Measurements from ENCODE around the gene RIPK1.
"Not testable (repeated sequence)": the region's sequence is repeated elsewhere in the genome, so short reads cannot be mapped to it uniquely, and the experiment has no call there.

Gene RIPK1

GRCh38 chr6:3026791-3027626, 41.3 kb upstream of the RIPK1 start:
- TF ChIP-seq CTCF (IDR thresholded peaks at IDR 0.05; ENCODE audit: insufficient read depth, low read depth, low read length, missing control alignments), result no peak
- peak; percentile 91 for DNase-seq (ENCODE audit: low read depth)

GRCh38 chr6:3028156-3028555, 40.1 kb upstream of the RIPK1 start:
- not testable (repeated sequence) for H3K4me3 ChIP-seq (ENCODE audit: low read depth, low read length); DNase-seq (ENCODE audit: low read depth)

More at GRCh38 chr6:3026791-3027626, 41.3 kb upstream of the RIPK1 start:
- peak overlapping the region; percentile 39 for H3K4me3 ChIP-seq (ENCODE audit: low read depth, low read length)

- peak; percentile 25 for DNase-seq (ENCODE audit: low read depth)
- TF ChIP-seq CTCF (IDR thresholded peaks at IDR 0.05; ENCODE audit: insufficient read depth, low read depth, low read length, missing control alignments), result no peak
- no peak overlapping the region for H3K4me3 ChIP-seq (ENCODE audit: low read depth, low read length)
Observed at GRCh38 chr6:3031857-3032640, 36.2 kb upstream of the RIPK1 start.

- no peak for DNase-seq (ENCODE audit: low read depth)
- TF ChIP-seq CTCF (IDR thresholded peaks at IDR 0.05; ENCODE audit: insufficient read depth, low read depth, low read length, missing control alignments), result no peak
- no peak overlapping the region for H3K4me3 ChIP-seq (ENCODE audit: low read depth, low read length)
Observed at GRCh38 chr6:3032986-3033385, 35.3 kb upstream of the RIPK1 start.

GRCh38 chr6:3033652-3034051, 34.6 kb upstream of the RIPK1 start:
- TF ChIP-seq CTCF (IDR thresholded peaks at IDR 0.05; ENCODE audit: insufficient read depth, low read depth, low read length, missing control alignments), result no peak
- DNase-seq (ENCODE audit: low read depth), result no peak
- H3K4me3 ChIP-seq (ENCODE audit: low read depth, low read length), result no peak overlapping the region

GRCh38 chr6:3035397-3035796, 32.9 kb upstream of the RIPK1 start:
- DNase-seq (ENCODE audit: low read depth), result no peak
- TF ChIP-seq CTCF (IDR thresholded peaks at IDR 0.05; ENCODE audit: insufficient read depth, low read depth, low read length, missing control alignments), result no peak
- no peak overlapping the region for H3K4me3 ChIP-seq (ENCODE audit: low read depth, low read length)

- no peak for DNase-seq (ENCODE audit: low read depth)
Observed at GRCh38 chr6:3036861-3037637, 31.2 kb upstream of the RIPK1 start.

More at GRCh38 chr6:3036861-3037637, 31.2 kb upstream of the RIPK1 start:
- no peak overlapping the region for H3K4me3 ChIP-seq (ENCODE audit: low read depth, low read length)
- TF ChIP-seq CTCF (IDR thresholded peaks at IDR 0.05; ENCODE audit: insufficient read depth, low read depth, low read length, missing control alignments), result no peak

Data from GM12865 (cell line).